ENCODE data around the gene NAA38.
"Not testable (repeated sequence)": the region's sequence is repeated elsewhere in the genome, so short reads cannot be mapped to it uniquely, and the experiment has no call there.

The NAA38 gene

DNA sequence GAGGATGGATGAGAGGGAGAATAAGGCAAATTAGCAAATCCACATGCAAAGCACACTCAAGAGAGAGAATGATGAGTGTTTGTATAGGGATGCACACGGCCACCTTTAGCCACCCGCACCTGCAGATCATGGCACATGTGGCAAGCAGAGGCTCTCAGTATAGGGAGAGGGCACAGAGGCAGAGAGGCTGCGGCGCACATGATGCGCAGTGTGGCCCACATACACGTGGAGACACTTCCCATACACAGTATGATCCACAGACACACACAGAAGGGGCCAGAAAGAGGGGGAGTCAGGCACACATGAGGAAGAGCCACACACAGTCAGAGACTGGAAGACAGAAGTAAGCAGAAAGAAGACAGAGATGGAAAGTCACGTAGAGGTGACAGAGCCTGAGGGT, 24.7 kb upstream of the NAA38 start:
- DNase-seq (ENCODE audit: low read depth, low spot score), result no peak

DNA sequence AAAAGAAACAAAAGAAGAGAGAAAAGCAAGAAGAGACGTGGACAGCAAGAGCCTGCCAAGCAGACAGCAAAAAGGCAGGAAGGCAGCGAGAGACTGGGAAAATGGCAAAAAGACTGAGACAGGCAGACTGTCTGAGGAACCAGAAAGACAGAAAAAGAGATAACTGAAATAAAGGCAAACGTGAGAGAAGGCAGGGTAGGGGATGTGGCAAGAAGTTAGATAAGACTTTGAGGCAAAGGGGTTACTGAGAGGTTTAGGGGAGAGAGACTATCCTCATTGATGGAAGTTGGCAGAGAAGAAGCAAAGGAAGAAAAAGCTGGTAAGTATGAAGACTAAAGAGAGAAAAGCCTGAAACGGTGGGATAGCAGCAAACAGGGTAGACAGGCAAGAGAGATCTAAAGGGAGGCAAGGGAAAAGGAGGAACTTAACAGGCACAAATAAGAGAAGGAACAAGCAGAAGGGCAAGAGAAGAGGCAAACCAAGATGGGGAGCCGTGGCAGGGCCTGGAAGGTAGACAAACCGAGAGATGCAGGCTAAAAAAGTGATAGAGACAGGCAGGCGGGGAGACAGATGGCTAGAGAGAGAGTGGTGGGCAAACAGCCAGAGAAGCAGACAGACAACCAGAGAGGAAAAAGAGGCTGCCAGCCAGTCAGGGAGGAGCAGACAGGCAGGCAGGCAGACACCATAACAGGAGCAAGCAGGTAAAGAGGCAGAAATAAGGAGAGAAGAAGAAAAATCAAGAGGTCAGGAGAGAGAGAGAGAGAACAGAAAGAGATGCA, 24.1 kb upstream of the NAA38 start:
- DNase-seq (ENCODE audit: low read depth, low spot score), result no peak

DNA sequence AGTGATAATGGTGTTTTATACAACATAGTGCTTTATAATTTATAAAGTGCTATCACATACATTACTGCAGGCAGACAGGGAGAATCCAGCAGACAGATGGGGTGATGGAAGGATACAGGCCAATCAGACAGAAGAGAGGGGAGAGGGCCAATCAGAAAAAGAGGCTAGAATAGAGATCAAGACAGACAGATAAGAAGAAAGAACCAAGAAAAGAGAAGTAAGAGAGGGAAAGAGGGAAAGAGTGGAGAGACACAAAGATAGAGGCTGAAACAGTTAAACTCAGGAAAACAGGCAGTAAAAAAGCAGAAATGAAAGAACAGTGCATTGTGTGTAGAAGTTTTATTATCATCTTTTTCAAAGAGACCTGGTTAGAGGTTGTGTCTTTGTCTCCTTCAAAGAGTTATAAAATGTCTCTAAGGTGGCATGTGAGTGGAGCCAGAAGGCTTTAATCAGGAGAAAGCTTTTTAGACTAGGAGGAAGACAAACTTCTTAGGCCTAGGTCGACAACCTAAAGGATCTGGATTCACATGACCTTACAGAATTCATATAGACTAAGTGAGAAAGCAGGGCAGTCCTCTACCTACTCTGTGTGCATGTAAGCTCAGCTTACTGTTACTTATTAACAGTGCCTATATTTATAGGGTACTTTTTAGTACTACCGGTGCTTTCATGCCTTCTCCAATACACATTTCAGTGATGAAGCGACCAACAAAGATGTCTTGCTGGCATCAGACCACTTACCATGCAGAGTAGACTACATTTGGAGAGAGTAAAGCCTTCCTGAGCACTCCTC, 22.9 kb upstream of the NAA38 start:
- no peak for DNase-seq (ENCODE audit: low read depth, low spot score)

DNA sequence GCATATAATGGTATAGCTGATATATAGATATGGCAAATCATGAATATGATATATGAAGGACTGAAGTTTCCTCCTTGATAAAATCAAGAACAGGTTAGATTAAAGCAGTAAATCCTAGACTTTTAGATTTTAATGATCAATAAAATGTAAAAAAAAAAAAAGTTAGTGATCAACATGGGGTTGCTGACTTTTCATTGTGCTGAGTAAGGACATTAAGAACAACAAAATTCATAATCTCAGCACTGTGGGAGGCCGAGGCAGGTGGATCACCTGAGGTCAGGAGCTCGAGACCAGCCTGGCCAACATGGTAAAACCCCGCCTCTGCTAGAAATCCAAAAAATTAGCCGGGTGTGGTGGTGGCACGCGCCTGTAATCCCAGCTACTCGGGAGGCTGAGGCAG, 20.9 kb upstream of the NAA38 start:
- DNase-seq (ENCODE audit: low read depth, low spot score), result no peak

DNA sequence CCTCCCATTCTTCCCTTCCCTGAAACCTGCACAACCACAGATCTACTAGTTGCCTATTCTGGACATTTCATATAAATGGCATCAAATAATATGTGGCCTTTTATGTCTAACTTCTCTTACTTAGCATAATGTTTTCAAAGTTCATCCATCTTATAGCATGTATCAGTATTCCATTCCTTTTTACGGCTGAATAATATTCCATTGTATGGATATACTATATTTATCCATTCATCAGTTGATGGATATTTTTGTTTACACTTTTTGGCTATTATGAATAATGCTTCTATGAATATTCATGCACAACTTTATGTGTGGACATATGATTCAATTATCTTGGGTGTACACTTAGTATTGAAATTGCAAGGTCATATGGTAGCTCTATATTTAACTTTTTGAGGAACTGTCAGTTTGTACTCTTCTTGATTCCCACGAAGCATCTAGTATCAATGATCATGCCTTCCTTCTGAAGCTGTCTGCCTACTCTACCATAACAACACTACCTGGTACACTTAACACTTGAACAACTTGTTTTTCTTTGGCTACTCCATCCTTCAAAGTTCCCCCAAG, 18.5 kb upstream of the NAA38 start:
- no peak for DNase-seq (ENCODE audit: low read depth, low spot score)

DNA sequence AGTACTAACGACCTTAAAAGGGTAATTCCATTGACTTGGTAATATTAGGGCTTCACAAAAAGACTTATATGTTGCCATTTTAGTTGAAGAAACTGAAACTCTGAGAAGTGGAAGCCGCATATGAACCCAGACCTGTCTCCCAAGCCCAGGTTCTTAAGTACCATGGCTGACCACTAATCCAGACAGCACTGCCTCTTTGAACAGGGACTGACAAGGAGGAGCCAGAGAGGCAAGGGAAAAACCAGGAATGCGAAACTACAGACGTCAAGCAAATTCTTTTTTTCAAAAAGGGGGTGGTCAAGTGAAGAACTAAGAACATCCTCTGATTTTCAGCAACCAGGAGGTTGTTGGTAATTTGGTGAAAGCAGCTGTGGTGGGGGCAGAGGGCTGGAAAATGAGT, 15.7 kb upstream of the NAA38 start:
- no peak for DNase-seq (ENCODE audit: low read depth, low spot score)

DNA sequence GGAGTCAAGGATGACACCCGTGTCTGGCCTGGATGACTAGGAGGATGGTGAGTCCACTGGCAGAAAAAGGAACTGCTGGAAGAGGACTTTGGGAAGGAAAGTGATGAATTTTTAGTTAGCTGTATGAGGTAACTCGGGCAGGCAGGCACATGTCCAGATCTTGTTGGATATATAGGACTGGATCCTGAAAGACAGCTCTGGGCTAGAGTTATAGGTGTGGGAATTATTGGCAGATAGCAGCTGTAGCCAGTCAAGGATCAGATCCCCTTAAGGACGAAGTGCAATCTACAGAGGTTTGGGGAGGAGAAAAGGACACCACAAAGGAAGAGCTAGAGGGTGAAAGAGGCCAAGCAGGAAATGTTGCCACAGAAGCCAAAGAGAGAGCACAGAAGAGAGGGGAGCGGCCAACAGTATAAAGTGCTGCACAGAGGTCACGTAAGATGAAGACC, 10.5 kb upstream of the NAA38 start:
- no peak for DNase-seq (ENCODE audit: low read depth, low spot score)

DNA sequence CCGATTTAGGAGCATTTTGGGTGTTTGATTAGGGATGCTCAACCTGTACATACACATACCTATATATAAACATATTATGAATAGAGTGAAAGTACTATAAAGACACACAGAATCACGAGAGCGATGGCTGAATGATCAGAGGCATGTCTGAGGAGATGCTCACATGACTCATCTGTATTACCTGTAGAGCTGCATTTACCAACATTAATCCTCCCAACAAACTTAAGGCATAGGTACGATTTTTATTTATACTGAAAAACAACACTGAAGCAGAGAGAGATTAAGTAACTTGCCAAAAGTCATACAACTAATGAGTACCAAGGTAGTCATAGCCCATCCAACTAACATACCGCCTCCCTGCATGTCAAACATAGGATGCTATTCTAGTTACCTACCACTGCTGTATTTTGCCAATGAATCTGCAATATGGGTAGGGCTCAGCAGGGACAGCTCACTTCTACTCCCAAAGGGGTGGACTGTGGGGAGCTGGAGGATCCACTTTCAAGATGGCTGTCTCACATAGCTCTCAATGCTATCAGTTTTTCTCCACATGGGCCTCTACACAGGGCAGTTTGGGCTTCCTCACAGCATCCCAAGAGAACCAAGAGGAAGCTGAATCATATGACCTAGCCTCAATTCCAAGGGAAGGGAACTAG, 7.8 kb upstream of the NAA38 start:
- DNase-seq (ENCODE audit: low read depth, low spot score), result no peak

DNA sequence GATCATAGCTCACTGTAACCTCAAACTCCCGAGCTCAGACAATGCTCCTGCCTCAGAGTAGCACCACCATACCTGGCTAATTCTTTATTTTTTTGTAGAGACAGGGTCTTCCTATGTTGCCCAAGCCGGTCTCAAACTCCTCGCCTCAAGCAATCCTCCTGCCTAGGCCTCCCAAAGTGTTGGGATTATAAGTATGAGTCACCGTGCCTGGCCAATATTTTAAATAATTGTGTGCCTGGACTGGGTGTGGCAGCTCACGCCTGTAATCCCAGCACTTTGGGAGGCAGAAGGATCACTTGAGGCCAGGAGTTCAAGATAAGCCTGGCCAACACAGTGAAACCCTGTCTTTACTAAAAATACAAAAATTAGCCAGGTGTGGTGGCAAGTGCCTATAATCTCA, 7.0 kb upstream of the NAA38 start:
- DNase-seq (ENCODE audit: low read depth, low spot score), result not testable (repeated sequence)

DNA sequence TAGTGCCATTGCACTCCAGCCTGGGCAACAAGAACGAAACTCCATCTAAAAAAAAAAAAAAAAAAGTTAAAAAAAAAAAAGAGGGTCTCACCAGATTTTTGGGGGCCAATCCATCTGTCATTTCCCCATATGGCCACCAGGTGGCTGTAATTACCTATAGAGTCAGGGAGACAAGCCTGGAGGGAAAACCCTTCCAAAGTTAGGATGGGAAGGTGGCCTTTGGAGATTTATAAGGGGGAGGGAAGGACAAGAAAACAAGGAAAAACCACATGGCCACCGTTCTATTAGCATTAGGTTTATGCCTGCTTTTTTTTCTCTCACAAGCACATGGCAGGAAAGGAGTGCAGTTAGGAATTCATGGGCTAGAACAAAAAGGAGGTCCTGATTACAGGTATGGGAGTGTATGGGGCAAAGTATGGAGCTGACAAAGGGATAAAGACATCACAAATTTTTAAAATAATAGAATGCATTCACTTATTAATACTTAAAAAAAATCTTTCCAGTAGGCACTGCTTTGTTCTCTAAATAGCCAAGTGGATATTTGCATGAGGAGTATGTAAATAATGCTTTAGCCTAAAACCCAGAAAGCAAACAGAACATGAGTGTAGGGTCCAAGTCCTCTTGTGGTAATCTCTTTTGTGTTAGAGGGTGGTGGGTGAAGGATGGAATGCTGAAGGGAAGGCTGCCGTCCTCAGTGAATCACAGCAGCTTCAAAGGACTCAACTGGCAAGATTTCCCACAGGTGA, 5.5 kb upstream of the NAA38 start:
- DNase-seq (ENCODE audit: low read depth, low spot score), result no peak

DNA sequence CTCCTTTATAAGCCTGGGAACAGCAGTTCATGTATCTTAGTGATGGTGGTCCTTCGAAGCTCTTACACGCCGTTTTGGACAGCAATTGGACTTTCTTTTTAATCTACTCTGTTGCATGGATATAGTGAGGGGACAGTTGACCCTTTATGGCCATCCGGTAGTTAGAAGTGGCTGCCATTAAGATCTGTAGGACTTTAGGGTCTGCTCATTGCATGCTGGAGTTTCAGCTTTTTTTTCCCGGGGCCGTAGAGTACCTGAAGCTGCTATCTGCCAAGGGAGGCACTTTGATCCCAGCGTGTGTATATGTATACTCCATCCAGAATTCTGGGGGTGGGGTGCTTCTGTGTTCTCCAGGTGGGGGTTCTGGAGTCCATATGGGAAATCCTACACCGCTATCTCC, 1.7 kb upstream of the NAA38 start:
- no peak for DNase-seq (ENCODE audit: low read depth, low spot score)

DNA sequence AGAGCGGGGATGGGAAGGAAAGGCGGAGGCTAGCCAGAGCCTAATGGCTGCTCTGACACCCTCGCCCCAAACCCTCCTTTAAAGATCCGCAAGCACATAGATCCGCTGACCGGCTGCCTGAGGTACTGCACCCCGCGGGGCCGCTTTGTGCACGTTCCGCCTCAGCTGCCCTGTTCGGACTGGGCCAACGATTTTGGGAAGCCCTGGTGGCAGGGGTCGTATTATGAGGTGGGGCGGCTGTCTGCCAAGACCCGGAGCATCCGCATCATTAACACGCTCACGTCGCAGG, 1.1 kb upstream of the NAA38 start:
- DNase-seq (ENCODE audit: low read depth, low spot score), result no peak

DNA sequence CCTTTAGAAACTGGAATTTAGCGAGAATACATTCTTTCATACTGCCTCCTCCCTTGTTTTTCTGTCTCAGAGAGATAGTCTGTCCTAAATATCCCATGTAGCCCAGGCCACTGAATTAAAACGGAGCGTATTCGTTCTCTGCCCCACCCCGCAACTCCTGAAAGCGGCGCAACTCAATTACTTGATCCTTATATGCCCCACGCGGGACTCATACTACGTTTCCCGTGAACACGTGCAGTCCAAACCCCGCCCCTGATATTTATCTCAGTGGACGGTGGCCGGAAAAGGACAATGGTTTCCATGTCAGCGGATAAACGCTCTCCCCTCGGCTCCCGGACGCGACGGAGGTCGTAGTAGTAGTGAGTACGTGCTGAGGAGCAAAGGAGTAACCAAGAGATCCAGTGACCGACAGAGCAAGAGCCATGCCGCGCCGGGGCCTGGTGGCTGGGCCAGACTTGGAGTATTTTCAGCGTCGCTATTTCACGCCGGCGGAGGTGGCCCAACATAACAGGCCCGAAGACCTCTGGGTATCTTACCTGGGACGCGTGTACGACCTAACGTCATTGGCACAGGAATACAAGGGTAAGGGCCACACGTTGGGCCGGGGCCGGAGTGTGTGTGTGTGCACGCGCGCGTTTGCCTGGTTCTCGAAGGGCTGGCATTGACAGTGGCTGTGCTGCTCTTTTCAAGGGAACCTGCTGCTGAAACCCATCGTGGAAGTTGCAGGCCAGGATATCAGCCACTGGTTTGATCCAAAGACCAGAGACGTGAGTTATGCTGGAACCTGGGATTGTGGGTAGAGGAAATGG, 558 bp upstream of the NAA38 start, which contains the start of gene CYB5D1:
Gene CYB5D1, plus strand, starts transcription at position 291 of the 809 bp plus-strand sequence. Its CDS starts 132 bp downstream, at position 423.
- DNase-seq (ENCODE audit: low read depth, low spot score), result no peak

DNA sequence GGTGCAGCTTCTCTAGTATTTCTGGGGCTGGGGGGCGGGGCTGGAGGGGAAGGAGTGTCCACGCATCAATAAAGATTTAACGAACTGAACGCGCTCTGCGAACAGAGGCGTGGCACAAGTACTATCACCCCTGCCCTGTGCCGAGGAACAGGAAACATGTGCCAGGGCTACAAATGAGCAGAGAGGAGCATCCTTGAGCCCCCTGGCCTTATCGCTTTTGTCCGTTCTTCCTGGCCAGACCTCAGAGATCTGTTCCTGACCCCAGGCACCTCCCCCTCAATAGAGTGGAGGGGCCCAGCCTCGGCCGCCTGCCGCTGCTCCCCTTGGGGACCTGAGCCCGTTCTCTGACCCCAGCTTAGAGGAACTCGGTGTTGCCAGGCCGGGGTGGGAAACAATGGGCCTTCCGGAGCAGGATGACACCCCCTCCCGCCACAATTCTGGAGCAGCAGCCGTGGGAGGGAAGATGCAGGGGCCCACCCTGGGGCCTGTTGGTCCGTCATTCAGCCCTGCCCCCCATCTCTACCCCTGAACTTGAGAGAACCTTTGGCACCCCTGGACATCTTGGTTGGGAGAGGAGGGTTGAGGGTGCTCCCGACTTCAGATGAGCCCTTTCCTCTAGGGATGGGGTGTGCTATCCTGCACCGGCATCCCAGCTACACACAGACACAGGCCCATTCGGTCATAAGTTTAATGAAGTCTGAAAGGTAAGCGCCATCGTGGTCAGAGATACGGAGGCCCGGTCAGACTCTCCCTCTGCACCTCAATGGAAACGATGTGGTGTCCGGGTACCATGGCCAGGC, 1.1 kb downstream of the NAA38 start:
- no peak for DNase-seq (ENCODE audit: low read depth, low spot score)

DNA sequence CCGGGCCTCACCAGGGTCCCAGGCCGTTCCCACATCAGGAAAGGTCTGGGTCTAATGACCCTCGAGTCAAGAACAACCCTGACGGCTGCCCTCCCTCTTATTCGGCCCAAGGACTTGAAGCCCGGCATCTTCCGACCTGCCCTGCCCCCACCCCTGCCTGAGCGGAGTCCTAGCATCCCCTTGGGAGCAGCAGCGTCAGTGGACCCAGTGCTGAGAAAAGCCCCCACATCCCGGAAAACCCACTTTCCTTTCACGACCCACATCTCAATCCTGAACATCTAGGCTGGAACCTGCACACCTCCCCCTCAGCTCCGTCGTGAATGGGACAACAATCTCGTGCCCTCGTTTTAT, 1.7 kb downstream of the NAA38 start:
- DNase-seq (ENCODE audit: low read depth, low spot score), result no peak

DNA sequence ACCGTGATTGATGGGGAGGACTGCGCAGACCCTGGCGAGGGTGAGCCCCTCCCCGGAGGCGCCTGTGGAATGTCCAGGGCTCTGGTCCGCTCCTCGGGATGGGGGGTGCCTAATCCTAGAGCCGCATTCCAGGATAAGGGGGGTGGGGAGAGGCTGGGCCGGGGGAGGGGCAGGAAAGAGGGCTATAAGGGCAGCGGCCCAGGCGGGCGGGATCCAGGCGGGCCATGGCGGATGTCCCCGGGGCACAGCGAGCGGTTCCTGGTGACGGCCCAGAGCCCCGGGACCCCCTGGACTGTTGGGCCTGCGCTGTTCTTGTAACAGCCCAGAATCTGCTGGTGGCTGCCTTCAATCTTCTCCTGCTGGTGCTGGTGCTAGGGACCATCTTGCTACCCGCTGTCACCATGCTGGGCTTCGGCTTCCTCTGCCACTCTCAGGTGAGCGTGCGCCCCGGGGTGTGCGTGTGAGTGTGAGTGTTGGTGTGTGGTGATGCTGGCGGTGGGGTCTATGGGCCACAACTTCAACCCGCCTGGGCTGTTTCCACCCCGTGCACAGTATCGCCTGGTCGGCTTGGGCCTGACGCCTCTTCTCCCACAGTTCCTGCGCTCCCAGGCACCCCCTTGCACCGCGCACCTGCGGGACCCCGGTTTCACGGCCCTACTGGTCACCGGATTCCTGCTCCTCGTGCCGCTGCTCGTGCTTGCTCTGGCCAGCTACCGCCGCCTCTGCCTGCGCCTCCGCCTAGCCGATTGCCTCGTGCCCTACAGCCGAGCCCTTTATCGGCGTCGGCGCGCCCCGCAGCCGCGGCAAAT, 2.3 kb downstream of the NAA38 start, which contains the start of gene TMEM88:
Gene TMEM88, plus strand, starts transcription at position 216 of the 809 bp plus-strand sequence. Its CDS starts 9 bp downstream, at position 225.
- no peak for DNase-seq (ENCODE audit: low read depth, low spot score)

DNA sequence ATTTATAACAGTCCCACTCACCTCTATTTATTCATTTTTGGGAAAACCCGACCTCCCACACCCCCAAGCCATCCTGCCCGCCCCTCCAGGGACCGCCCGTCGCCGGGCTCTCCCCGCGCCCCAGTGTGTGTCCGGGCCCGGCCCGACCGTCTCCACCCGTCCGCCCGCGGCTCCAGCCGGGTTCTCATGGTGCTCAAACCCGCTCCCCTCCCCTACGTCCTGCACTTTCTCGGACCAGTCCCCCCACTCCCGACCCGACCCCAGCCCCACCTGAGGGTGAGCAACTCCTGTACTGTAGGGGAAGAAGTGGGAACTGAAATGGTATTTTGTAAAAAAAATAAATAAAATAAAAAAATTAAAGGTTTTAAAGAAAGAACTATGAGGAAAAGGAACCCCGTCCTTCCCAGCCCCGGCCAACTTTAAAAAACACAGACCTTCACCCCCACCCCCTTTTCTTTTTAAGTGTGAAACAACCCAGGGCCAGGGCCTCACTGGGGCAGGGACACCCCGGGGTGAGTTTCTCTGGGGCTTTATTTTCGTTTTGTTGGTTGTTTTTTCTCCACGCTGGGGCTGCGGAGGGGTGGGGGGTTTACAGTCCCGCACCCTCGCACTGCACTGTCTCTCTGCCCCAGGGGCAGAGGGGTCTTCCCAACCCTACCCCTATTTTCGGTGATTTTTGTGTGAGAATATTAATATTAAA, 3.1 kb downstream of the NAA38 start:
- DNase-seq (ENCODE audit: low read depth, low spot score), result no peak

DNA sequence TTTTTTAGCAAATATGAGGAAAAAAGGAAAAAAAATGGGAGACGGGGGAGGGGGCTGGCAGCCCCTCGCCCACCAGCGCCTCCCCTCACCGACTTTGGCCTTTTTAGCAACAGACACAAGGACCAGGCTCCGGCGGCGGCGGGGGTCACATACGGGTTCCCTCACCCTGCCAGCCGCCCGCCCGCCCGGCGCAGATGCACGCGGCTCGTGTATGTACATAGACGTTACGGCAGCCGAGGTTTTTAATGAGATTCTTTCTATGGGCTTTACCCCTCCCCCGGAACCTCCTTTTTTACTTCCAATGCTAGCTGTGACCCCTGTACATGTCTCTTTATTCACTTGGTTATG, 3.7 kb downstream of the NAA38 start:
- no peak for DNase-seq (ENCODE audit: low read depth, low spot score)

Data from smooth muscle cell of the brain vasculature (primary cell).